Measurements from ENCODE around the gene GPR139. TPM values are rescaled to one million over a fixed set of nuclear protein-coding genes. Genes with fewer than 3 reads are reported as not detected.

The GPR139 gene
- total RNA-seq, 6 experiments from 2014 or later = not detected

GRCh38 chr16:20104563-20105183 is 31.0 kb upstream of the GPR139 start:
- peaks cover 63% of the 10 kb centered on the region for H3K9me3 Mint-ChIP-seq
- peaks cover 5% of the 10 kb centered on the region; the same call in 1 of the 2 replicates for H3K36me3 Mint-ChIP-seq (ENCODE audit: low read depth)
- no peaks in the 10 kb centered on the region; the same call in 1 of the 2 replicates for H3K27me3 Mint-ChIP-seq (ENCODE audit: insufficient read depth)
- H3K27ac Mint-ChIP-seq = no peak overlapping the region
- H3K4me3 Mint-ChIP-seq = no peak overlapping the region
- no peak for DNase-seq
- no peak for TF ChIP-seq CTCF (IDR thresholded peaks at IDR 0.05)
- H3K4me1 Mint-ChIP-seq (ENCODE audit: low read depth) = no peaks in the 10 kb centered on the region

- H3K36me3 Mint-ChIP-seq (ENCODE audit: low read depth) = peaks cover 5% of the 10 kb centered on the region; the same call in 1 of the 2 replicates
- H3K27me3 Mint-ChIP-seq (ENCODE audit: insufficient read depth) = no peaks in the 10 kb centered on the region; the same call in 1 of the 2 replicates
- no peak for DNase-seq
- no peak overlapping the region for H3K27ac Mint-ChIP-seq
- H3K9me3 Mint-ChIP-seq = peaks cover 59% of the 10 kb centered on the region
- no peak for TF ChIP-seq CTCF (IDR thresholded peaks at IDR 0.05)
- H3K4me1 Mint-ChIP-seq (ENCODE audit: low read depth) = no peaks in the 10 kb centered on the region
- H3K4me3 Mint-ChIP-seq = no peak overlapping the region
Measured at GRCh38 chr16:20102521-20102920, 28.8 kb upstream of the GPR139 start.

- Mint-ChIP-seq H3K4me3 (no peak overlapping the region), H3K9me3 (peaks cover 64% of the 10 kb centered on the region), H3K27ac (no peak overlapping the region), H3K4me1 (ENCODE audit: low read depth) (no peaks in the 10 kb centered on the region), H3K36me3 (ENCODE audit: low read depth) (peaks cover 5% of the 10 kb centered on the region; the same call in 1 of the 2 replicates), H3K27me3 (ENCODE audit: insufficient read depth) (no peaks in the 10 kb centered on the region; the same call in 1 of the 2 replicates)
- no peak for TF ChIP-seq CTCF (IDR thresholded peaks at IDR 0.05)
- no peak for DNase-seq
Measured at GRCh38 chr16:20102021-20102420, 28.3 kb upstream of the GPR139 start.

- no peak for TF ChIP-seq CTCF (IDR thresholded peaks at IDR 0.05)
- Mint-ChIP-seq H3K9me3 (peaks cover 56% of the 10 kb centered on the region), H3K4me1 (ENCODE audit: low read depth) (no peaks in the 10 kb centered on the region), H3K36me3 (ENCODE audit: low read depth) (peaks cover 5% of the 10 kb centered on the region), H3K4me3 (no peak overlapping the region), H3K27me3 (ENCODE audit: insufficient read depth) (no peaks in the 10 kb centered on the region; the same call in 1 of the 2 replicates), H3K27ac (no peak overlapping the region)
- DNase-seq = no peak
Measured at GRCh38 chr16:20099375-20099774, 25.7 kb upstream of the GPR139 start.

- H3K9me3 Mint-ChIP-seq = peaks cover 46% of the 10 kb centered on the region
Measured at GRCh38 chr16:20094157-20094556, 20.5 kb upstream of the GPR139 start.

More at GRCh38 chr16:20094157-20094556, 20.5 kb upstream of the GPR139 start:
- no peaks in the 10 kb centered on the region; the same call in none of the 2 replicates for H3K36me3 Mint-ChIP-seq (ENCODE audit: low read depth)
- H3K4me1 Mint-ChIP-seq (ENCODE audit: low read depth) = no peaks in the 10 kb centered on the region
- DNase-seq = no peak
- no peak for TF ChIP-seq CTCF (IDR thresholded peaks at IDR 0.05)
- H3K27ac Mint-ChIP-seq = no peak overlapping the region
- no peaks in the 10 kb centered on the region; the same call in 1 of the 2 replicates for H3K27me3 Mint-ChIP-seq (ENCODE audit: insufficient read depth)
- H3K4me3 Mint-ChIP-seq = no peak overlapping the region
